Measurements from ENCODE around the gene RIT1.

The RIT1 gene

DNA sequence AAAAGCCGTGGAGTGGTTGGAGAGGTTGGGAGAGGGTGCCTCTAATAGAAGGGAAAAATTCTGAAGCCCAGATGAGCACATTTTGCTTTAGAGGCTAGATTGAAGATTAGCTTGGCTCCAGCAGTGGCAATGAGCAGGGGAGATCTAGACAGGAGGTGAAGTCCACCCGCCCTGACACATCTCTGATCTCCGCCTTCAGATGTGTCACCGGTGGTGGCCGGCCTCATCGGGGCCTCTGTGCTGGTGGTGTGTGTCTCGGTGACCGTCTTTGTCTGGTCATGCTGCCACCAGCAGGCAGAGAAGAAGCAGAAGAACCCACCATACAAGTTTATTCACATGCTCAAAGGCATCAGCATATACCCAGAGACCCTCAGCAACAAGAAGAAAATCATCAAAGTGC is 43.4 kb downstream of the RIT1 start:
- in situ Hi-C loops (cut with HindIII; ENCODE audit: low pct_ligation_motif_present, low pct_unique_long_range_greater_than_20kb, low sequenced_read_pairs) = no loop called here
- DNase-seq = no peak

DNA sequence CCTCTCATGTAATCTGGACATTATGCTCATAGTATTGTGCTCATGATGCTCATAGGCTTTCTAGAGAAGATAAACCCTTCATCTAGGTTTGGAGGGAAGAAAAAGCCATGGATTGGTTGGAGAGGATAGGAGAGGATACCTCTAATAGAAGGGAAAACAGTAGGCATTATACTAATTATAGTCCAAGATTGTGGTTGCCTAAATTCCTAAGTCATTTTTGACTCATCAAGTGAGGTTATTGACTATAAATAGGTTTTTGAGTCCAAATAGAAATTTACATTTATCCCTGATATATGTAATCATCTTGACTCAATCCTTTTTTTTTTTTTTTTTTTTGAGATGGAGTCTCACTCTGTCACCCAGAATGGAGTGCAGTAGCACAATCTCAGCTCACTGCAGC is 46.8 kb downstream of the RIT1 start:
- in situ Hi-C loops (cut with HindIII; ENCODE audit: low pct_ligation_motif_present, low pct_unique_long_range_greater_than_20kb, low sequenced_read_pairs) = no loop called here
- no peak for DNase-seq

DNA sequence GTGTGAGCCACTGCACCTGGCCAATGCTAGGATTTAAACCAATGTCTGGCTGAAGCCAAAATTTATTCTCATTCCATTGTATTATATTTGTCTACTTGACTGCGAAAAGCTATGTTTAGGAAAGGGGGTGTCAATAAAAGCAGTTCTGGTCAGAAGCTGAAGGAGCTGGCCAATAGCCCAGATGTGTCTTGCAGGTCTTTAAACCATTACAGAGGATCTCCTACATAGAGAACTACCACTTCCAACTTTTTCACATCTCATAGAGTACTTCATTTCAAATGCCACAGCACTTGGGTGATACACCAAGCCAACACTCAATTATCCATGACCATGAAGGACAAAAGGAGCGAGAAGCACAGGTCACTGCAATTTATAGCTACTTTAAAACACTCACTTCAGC is 49.3 kb downstream of the RIT1 start:
- in situ Hi-C loops (cut with HindIII; ENCODE audit: low pct_ligation_motif_present, low pct_unique_long_range_greater_than_20kb, low sequenced_read_pairs) = no loop called here

DNA sequence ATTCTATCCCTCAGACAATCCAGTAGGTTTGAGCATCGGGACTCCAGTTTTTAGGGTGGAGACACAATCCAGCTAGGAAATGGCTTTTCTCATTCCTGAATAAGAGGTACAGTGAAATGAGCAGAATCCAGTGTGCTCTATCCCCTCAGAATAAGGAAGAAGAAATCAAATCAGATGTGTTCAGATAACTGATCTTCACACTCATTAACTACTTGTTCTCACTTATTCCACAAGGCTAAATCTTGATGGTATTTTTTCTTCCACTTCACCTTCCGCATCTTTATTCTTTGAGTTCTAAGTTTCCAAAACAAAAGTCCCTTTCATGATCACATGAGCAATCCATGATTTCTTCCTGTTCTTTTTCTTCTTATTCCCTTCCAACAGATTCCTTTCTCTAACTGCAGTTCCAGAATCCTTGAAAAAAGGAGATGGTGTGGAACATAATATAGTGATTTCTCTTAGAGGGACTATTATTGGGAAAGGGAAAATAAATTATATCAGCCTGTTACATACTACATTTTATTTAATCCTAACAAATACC is 50.1 kb downstream of the RIT1 start:
- in situ Hi-C loops (cut with HindIII; ENCODE audit: low pct_ligation_motif_present, low pct_unique_long_range_greater_than_20kb, low sequenced_read_pairs) = no loop called here
- DNase-seq = peak; percentile 22

More for the DNA sequence above, 49.3 kb downstream of the RIT1 start:
- no peak for DNase-seq

DNA sequence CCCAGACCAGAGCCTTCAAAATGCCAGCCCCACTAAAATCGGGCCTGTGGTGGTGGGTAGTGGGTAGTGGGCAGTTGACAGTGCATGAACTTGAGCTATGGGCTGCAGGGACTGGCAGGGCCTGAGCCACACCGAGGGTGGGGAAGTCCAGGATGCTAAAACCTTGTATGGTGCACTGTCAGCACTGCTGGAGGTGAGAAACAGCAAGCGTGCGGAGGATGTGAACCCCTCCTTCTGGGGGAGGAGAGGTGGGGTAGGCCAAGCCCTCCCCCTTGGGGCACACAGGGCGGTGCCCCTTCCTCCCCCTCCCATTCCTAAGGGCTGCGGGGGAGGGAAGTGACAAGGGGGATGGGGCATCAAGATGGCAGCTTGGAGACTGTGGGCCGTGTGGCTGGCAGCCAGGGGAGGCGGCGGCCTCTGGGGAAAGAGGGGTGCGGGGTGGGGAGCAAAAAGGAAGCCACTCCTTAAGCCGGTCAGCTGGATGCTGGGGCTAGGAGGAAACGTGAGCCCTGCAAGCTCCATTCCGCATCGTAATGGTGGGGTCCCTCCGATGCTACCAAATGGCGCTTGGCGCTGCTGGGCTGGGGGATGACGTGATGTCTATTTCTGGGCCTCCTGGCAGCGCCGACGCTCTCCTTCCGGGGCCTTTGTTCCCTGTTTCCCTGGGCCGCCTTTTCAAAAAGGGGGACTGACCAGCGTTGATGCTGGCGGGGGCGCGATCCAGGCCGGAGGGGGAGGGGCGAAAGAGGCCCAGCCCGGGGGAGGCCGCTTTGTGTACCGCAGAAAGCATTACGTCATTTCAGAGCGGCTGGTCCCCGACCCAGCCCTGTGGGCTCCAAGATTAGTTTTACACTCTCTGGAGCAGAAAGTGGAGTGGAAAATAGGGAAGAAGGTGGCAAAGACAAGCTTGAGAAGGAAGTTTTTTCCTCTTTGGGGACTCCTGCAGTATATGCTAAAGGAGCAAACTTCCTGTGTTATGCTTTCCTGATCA is 51.0 kb downstream of the RIT1 start:
- in situ Hi-C loops (cut with HindIII; ENCODE audit: low pct_ligation_motif_present, low pct_unique_long_range_greater_than_20kb, low sequenced_read_pairs) = no loop called here
- peak; percentile 84 for DNase-seq

DNA sequence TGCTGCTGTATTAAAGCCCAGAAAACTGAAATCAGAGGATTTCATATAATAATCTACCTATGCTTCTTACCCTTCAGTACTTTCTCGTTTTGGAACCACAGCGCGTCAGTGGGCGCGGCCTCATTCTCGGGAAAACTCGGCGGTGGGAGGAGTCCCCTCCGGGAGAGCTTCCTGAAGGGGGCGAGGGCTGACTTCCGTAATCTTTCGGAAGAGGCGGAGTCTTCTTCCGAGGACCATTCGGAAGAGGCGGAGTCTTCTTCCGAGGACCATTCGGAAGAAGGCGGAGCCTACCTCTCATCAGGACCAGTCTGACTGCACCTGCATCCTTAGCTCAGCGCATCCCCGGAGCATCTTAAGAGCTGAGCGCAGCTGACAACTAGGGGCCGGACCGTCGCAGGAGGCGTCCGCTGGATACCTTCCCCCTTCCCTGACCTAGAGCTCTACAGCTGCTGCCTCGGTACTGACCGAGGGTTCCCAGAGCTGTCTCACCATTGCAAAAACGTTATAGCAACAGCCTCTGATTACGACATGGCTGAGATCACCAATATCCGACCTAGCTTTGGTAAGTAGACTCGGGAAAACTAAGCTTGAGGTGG is 51.8 kb downstream of the RIT1 start, which contains the start of gene SYT11:
TSS of gene SYT11 (plus strand) at position 334 of the 596 bp plus-strand sequence. CDS start at position 529, 195 bp downstream.
- in situ Hi-C loops (cut with HindIII; ENCODE audit: low pct_ligation_motif_present, low pct_unique_long_range_greater_than_20kb, low sequenced_read_pairs) = no loop called here
- peak; percentile 98 for DNase-seq

DNA sequence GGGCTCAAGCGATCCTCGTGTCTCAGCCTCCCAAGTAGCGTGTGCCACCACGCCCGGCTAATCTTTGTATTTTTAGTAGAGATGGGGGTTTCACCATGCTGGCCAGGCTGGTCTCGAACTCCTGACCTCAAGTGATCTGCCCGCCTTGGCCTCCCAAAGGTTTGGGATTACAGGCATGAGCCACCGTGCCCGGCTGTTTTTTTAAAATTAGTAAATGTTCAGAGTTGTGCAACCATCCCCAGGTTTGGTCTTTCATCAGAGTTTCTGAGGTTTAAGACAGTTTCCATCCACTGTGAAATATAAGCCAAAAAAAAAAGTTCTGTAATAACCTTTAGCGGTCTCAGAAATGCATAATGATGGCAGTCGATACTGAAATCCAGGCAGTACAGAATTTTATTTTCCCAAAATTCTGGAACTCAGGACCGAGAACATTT is 52.3 kb downstream of the RIT1 start:
- DNase-seq = no peak

DNA sequence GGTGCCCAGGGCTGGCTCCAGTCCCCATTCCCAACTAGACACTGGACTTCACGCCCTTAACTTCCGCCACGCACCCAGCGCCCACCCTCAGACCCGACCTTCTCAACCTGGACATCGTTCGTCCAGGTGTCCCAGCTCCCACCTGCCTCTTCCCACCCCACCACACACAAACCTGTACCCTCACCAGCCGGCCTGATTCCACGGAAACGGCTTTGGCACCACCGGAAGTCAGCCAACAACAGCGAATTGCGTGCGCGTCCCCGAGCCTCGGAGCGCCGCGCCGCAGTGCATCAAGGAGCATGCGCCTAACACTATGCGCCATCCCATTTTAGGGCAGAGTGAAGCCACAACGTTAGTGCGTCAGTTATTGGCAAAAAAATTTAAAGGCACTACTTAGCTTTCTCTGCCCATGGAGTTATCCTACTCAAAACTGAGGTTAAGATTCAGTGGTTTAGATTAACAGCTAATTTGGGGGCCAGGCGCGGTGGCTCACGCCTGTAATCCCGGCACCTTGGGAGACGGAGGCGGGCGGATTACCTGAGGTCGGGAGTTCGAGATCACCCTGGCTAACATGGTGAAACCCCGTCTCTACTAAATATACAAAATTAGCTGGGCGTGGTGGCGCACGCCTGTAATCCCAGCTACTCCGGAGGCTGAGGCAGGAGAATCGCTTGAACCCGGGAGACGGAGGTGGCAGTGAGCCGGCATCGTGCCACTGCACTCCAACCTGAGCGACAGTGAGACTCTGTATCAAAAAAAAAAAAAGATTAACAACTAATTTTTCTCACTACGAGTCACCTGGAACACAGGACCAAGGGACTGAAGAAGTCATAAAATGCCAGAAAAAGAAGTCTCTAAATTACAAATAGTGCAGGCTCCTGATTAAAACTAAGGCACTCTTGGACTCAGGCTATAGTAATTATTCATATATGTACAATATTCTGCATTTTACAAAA is 53.9 kb downstream of the RIT1 start, which contains the start of gene GON4L:
TSS of gene GON4L (minus strand) at position 240 of the 956 bp plus-strand sequence. CDS start 3,434 bp downstream, outside the sequence.
- DNase-seq = peak; percentile 96
- in situ Hi-C loops (cut with HindIII; ENCODE audit: low pct_ligation_motif_present, low pct_unique_long_range_greater_than_20kb, low sequenced_read_pairs) = no loop called here

More for the DNA sequence above, 52.3 kb downstream of the RIT1 start:
- in situ Hi-C loops (cut with HindIII; ENCODE audit: low pct_ligation_motif_present, low pct_unique_long_range_greater_than_20kb, low sequenced_read_pairs) = no loop called here

DNA sequence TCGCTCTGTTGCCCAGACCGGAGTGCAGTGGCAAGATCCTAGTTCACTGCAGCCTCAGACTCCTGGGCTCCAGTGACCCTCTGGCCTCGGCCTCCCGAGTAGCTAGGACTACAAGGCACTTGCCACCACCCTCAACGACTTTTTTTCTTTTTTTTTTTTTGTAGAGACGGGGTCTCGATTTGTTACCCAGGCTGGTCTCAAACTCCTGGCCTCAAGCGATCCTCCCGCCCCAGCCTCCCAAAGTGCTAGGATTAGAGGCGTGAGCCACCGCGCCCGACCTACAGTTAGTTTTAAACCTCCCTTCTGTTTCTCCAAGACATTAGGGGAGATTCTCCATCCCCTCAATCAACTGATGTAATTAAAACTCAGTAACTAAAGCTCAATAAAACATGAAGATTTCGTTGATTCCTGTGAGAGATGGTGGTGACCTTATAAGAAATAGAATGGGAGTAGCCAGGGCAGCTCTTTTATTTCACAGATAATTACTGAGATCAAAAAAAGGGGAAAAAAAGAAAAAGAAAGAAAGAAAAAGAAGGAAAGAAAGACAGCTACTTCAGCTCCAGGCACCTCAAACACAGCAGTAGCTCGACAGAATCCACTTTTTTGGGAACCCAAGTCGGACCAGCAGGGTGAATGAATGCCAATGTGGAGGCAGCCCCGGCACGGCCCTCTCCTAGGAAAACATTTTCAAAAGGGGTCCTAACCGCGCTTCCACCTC is 54.7 kb downstream of the RIT1 start:
- in situ Hi-C loops (cut with HindIII; ENCODE audit: low pct_ligation_motif_present, low pct_unique_long_range_greater_than_20kb, low sequenced_read_pairs) = no loop called here
- no peak for DNase-seq

DNA sequence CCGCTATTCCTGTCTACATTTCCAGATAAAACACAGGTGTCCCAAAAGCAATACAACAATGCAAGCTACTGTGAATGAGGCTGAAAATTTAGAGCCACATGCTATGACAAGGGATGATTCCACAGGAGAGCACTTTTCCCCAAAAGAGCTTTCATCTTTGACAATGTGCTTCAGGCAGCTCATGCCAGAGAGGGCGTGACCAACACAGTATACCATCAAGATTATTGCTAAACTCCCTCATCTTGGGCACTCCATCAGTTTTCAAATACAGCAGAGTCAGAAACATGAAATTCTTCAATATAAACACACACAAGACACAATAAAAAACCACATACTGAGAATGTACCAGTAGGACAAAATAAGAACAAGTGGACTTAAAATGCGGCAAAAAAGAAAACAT is 60.8 kb downstream of the RIT1 start:
- no peak for DNase-seq
- in situ Hi-C loops (cut with HindIII; ENCODE audit: low pct_ligation_motif_present, low pct_unique_long_range_greater_than_20kb, low sequenced_read_pairs) = no loop called here

DNA sequence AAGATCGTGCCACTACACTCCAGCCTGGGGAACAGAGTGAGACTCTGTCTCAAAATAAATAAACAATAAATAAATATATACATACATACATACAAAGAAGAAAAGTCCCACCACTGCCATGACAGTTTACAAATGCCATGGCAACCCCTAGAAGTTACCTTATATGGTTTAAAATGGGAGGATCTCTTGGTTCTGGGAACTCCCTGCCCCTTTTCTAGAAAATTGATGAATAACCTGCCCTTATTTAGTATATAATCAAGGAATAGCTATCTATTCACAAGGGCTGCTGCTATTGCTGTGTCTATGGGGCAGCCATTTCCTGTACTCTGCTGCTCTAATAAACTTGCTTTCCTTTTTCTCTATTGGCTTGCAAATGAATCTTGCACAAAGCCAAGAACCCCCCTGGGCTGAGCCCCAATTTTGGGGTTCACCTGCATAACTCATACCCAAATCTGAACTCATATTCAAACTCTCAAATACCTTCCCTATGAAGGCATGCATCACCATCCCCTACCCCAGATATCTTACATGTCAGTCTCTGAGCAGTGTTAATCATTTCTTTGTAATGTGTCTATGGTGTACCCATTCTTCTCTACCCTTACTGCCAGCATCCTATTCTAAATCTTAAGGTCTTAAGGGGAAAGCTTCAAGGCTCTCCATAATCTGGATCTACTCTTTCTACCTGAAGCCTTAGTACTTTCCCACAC is 63.2 kb downstream of the RIT1 start:
- no peak for DNase-seq
- in situ Hi-C loops (cut with HindIII; ENCODE audit: low pct_ligation_motif_present, low pct_unique_long_range_greater_than_20kb, low sequenced_read_pairs) = no loop called here
